GM19239 (cell line): ENCODE measurements around the gene SBNO2.

Experiments used
- DNase-seq: peaks from one replicate; pipeline ENCODE4 v3.0.0; 2011; ENCODE audit warnings: low spot score; ENCODE audit not compliant: insufficient read length
- FAIRE-seq: peaks from 2 replicates; lab custom pipeline; 2011; peaks lifted over from hg19 to GRCh38; lab: Jason Lieb, UNC

SBNO2 gene

GRCh38 chr19:1082165-1082927, 91.7 kb downstream of the SBNO2 start:
- DNase-seq, result no peak
- FAIRE-seq, result no peak

DNA sequence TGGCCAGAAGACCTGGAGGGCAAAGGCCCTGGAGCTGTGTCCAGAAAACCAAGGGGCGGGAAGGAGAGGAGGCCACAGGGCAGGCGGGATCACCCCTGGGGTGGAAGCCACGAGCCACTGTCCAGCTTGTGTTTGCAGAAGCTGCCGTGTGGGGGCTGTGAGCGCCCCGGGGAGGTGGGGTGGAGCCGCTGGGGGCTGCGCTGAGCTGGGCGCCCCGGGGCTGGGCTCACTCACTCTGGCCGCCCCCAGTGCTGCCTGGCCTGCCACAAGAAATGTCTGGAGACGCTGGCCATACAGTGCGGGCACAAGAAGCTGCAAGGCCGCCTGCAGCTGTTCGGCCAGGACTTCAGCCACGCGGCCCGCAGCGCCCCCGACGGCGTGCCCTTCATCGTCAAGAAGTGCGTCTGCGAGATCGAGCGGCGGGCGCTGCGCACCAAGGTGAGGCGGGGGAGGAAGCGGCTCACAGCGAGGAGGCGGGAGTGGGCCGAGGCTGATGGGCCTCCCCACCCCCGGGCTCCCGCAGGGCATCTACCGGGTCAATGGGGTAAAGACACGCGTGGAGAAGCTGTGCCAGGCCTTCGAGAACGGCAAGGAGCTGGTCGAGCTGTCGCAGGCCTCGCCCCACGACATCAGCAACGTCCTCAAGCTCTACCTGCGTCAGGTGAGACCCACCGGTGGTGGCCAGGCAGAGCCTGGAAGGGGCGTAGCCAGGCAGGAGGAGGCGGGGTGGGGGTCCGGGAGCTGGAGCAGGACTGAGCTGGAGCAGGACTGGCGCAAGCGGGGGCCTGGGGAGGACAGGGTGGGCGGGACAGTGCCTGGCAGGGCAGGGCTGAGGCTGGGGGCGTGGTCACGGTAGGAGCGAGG, 92.5 kb downstream of the SBNO2 start:
- DNase-seq (no peak), FAIRE-seq (no peak)

GRCh38 chr19:1080360-1081161, 93.5 kb downstream of the SBNO2 start:
- FAIRE-seq, result no peak
- DNase-seq, result no peak

GRCh38 chr19:1079566-1080111, 94.4 kb downstream of the SBNO2 start:
- FAIRE-seq (no peak), DNase-seq (no peak)

- DNase-seq (peak; percentile 100), FAIRE-seq (peak; percentile 99)
These were observed 97.1 kb downstream of the SBNO2 start for GRCh38 chr19:1076951-1077350.

- FAIRE-seq, result no peak
These were observed 98.1 kb downstream of the SBNO2 start for GRCh38 chr19:1076046-1076386.

DNA sequence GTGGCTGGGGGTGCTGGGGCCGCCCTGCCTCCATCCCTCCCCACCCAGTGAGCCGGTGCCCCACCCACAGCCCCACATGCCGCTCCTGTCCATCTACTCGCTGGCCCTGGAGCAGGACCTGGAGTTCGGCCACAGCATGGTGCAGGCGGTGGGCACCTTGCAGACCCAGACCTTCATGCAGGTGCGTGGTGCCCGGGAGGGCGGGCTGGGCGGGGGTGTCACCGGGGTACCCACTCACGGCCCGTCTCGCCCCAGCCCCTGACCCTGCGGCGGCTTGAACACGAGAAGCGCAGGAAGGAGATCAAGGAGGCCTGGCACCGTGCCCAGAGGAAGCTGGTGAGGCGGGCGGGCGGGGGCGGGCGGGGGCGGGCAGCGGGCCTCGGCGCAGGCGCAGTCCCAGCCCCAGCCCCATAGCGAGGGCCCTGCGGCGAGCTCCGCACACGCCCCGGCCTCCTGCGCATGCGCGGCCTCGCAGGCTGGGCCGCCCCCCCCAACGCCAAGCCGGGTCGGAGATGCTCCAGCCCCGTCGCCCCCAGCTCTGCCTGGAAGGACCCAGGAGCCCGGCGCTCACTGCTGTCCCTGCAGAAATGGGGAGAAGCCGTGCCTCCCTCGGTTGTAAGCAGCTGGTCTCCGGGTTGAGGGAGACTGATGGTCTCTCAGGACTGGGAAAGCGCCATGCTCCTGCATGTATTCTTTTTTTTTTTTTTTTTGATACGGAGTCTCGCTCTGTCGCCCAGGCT, 99.4 kb downstream of the SBNO2 start:
- FAIRE-seq (peak; percentile 62), DNase-seq (peak; percentile 96)

More at GRCh38 chr19:1076046-1076386, 98.1 kb downstream of the SBNO2 start:
- no peak for DNase-seq

DNA sequence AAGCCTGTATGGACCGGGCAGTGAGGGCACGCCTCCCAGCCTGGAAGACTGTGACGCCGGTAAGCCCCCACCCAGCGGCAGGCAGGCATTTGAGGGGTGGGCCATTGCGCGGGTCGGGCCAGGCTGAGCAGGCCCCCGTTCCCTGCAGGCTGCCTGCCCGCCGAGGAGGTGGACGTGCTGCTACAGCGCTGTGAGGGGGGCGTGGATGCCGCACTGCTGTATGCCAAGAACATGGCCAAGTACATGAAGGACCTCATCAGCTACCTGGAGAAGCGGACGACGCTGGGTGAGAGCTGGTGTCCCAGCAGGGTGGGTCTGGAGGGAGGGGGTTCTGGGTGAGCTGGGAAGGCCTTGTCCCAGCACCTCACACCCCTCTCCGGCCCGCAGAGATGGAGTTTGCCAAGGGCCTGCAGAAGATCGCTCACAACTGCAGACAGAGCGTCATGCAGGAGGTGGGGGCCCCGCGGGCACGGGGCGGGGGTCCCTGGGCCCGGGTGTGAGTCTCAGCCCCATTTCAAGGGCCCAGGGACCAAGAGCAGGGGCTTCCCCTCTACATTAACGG, 100.0 kb downstream of the SBNO2 start:
- FAIRE-seq (no peak), DNase-seq (no peak)

GRCh38 chr19:1073063-1073955, 100.8 kb downstream of the SBNO2 start:
- FAIRE-seq (no peak), DNase-seq (no peak)

DNA sequence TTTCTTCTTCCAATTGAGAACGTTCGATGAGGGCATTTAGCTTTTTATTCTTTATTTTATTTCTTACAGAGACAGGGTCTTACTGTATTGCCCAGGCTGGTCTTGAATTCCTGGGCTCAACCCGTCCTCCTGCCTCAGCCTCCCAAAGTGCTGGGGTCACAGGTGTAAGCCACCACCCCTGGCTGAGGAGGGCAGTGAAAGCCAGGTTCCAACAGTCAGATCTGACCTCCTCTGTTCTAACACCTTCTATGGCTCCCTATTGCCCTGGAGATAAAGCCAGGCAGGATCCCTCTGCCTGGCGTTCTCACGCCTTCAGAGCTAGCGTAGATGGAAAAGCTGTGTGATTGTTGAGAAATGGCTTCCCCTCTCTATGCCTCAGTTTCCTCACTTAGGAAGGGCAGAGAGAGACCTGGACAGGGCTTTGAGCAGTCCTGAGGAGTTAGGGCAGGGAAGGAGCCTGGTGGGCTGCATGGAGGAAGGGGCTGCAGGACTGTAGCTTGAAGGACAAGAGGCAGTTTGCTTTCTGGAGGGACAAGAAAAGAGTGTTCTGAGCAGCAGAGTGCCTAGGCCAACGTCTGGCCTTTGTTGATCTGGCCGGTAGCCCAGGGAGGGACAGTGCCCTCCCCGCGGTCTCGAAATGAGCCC, 101.6 kb downstream of the SBNO2 start:
- FAIRE-seq (no peak), DNase-seq (no peak)

DNA sequence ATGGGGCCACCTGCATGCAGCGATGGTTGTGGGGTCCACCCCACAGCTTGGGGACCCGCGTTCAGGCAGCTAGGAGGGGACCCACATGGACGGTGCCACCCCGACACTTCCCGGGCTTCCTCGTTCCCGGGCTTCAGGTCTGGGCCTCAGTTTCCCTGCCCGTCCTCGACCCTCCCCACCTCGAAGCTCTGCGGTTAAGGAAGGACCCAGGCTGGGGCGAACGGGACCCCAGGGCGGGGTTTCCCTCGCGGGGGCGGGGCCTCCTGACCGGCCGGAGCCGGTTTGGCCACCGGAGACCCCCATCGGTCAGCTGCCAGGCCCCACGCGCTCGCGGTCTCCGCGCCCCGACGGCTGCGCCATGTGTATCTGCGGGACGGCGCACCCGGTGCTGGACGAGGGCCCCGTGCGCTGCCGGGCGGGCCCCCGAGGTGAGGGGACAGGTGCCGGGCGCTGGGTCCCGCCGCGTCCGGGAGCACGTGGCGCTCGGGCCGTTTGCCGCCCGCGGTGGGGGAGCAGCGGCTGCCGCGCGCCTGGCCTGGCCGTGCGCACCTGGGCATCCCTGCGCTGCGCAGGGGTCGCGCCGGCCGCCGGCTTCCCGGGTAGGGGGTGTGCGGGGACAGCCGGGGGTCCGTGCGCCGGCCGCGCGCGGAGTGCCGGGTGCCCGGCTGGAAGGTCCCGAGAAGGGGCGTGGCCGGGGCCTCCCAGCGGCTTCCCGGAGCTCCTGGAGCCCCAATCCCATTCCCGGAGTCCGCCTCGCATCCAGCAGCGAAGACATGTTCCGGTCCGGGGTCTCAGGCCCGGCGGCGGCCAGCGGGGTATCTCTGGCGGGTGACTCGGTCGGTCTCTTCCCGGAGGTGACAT, 102.9 kb downstream of the SBNO2 start:
- FAIRE-seq (no peak), DNase-seq (no peak)

DNA sequence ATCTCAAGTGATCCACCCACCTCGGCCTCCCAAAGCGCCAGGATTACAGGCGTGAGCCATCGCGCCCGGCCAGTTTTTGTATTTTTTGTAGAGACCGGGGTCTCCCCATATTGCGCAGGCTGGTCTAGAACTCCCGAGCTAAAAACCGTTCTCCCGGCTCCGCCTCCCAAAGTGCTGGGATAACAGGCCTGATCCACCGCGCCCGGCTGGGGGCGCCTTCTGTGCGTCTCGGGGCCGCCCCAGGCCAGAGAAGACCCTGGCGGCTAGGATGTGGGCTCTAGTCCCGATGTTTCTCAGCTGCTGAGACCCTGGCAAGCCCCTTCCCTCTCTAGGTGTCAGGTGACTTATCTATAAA, 103.5 kb downstream of the SBNO2 start:
- DNase-seq (no peak), FAIRE-seq (no peak)

DNA sequence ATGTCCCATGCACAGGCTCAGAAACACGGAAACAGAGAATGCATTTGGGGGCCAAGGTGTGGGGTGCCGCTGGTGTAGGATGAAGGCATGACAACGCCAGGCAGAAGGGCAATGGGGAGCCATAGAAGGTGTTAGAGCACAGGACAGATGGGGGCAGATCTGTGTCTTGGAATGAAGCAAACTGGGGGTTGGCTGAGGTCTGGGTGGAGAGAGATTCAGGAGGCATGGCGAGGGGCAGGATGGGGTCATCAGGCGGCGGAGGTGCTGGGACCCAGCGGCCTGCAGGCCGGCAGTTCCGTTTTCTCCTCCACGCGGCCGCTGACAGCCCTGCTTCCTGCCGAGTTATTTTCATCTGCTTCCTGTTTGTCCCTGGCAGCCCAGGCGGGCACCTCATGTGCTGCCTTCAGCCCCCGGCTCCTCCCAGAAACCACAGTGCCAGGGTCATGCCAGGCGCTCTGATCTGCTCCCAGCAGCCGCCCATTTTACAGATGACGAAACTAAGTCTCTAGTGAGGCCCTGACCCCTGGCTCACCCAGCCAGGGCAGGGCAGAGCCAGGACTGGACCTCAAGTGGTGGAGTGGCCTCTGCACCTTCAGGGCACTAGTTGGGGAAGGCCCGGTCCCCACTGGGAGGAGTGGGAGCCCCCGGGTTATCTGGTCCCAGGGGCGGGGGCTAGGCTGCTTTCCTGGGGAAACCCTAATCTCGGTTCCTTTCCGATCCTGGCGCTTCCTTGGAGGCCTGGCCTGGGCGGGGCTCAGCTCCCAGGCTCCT, 104.9 kb downstream of the SBNO2 start:
- peak; percentile 91 for FAIRE-seq
- DNase-seq, result peak; percentile 88

DNA sequence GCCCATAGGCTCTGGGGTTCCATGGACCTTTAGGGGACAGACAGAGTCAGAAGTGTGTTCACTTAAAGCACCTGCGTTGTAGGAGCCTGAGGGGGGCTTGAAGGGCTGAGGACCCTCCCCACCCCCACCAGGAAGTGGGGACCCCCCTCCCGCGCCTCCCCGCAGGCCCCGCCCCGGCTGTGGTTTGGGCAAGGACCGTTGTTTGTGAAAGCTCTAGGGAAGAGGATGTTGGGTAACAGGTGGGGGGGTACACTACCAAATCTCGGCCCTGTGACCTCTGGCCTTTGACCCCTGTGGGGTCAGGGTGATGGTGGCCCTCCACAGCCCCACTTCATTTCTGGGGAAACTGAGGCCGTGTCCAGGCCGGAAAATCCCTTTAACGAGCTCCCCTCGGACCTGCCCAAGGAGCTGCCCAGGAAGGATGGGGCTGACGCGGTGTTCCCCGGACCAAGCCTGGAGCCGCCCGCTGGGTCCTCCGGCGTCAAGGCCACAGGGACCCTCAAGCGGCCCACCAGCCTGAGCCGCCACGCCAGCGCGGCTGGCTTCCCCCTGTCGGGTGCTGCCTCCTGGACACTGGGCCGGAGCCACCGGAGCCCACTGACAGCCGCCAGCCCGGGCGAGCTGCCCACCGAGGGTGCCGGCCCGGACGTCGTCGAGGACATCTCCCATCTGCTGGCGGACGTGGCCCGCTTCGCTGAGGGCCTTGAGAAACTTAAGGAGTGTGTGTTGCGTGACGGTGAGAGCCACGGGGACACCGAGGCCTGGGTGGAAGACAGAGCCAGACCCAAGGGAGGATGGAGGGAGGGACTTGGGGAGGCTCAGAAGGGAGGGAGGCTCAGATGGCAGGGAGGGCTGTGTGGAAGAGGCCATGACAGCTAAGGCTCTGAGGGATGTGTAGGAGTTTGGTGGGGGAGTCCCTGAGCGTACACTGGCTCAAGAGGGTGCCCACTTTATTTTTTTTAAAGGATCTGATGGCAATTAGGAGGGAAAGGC, 105.8 kb downstream of the SBNO2 start:
- peak; percentile 92 for FAIRE-seq
- peak; percentile 59 for DNase-seq

GRCh38 chr19:1067341-1067957, 106.6 kb downstream of the SBNO2 start:
- FAIRE-seq (no peak), DNase-seq (no peak)
